Lung (tissue), 13 donors: Measurements from ENCODE around the gene MAGI2. TPM values are rescaled to one million over a fixed set of nuclear protein-coding genes. Genes with fewer than 3 reads are reported as not detected.

Experiments
- ATAC-seq: fragments of 200-7000 bp; cut with Tn5 transposase; one replicate; pipeline ENCODE4 v1.9.1; 2020; ENCODE audit warnings: moderate number of reproducible peaks; ENCODE audit not compliant: insufficient read depth, low FRiP score
- DNase-seq, 3 donors: peaks; one replicate each; pipeline ENCODE4 v3.0.0-alpha.2; 2013 to 2017
- H3K27ac ChIP-seq, 2 donors: one replicate each; pipeline ENCODE4 v1.5.1; 2013; ENCODE audit warnings: mild to moderate bottlenecking in 2 of 2, moderate library complexity in 2 of 2, control low read depth in 1 of 2, inconsistent platforms in 1 of 2, low read depth in 1 of 2, low read length in 1 of 2
- H3K27me3 ChIP-seq, 3 donors: one replicate each; pipeline ENCODE4 v1.5.1; 2013; ENCODE audit warnings: low read length in 2 of 3; ENCODE audit not compliant: control insufficient read depth in 3 of 3, insufficient read depth in 3 of 3
- H3K36me3 ChIP-seq, 4 donors: one replicate each; pipeline ENCODE4 v1.5.1; 2013; ENCODE audit warnings: low read length in 4 of 4, mild to moderate bottlenecking in 1 of 4, moderate library complexity in 1 of 4; ENCODE audit not compliant: control insufficient read depth in 4 of 4, insufficient read depth in 4 of 4
- H3K4me1 ChIP-seq, 5 donors: one replicate each; pipeline ENCODE4 v1.5.1; 2013; ENCODE audit warnings: low read length in 5 of 5, mild to moderate bottlenecking in 2 of 5, moderate library complexity in 1 of 5; ENCODE audit not compliant: control insufficient read depth in 5 of 5, insufficient read depth in 5 of 5
- H3K4me3 ChIP-seq: one replicate; pipeline ENCODE4 v1.5.1; 2013; ENCODE audit warnings: mild to moderate bottlenecking, control low read depth, moderate library complexity
- H3K9ac ChIP-seq, 2 donors: one replicate each; pipeline ENCODE4 v1.5.1; 2013; ENCODE audit warnings: low read length in 2 of 2, control low read depth in 1 of 2; ENCODE audit not compliant: insufficient read depth in 1 of 2
- H3K9me3 ChIP-seq, 4 donors: one replicate each; pipeline ENCODE4 v1.5.1; 2013; ENCODE audit warnings: low read length in 3 of 4, mild to moderate bottlenecking in 1 of 4, moderate library complexity in 1 of 4; ENCODE audit not compliant: control insufficient read depth in 4 of 4, insufficient read depth in 3 of 4
- polyA plus RNA-seq, 2 donors: library from polyadenylated mRNA; stranded (reverse); fragments of 200-250 nt; gene quantifications; one replicate each; pipeline ENCODE4 v1.2.1, GENCODE V29; 2013
- small RNA-seq: library from RNA; depleted of rRNA; stranded (forward); fragments of <200 nt; gene quantifications from one replicate; pipeline ENCODE3, GENCODE V24; 2014; ENCODE audit warnings: low replicate concordance
- total RNA-seq, 2 donors: library from RNA; depleted of rRNA in 1 of 2; stranded (reverse); fragments of >200 nt in 1 of 2; gene quantifications; one replicate each; pipeline ENCODE4 v1.2.1, GENCODE V29; 2014 to 2021
- TF ChIP-seq, protein P1 (sequence below): IDR thresholded peaks from 2 replicates; pipeline ENCODE4 v1.5.1; 2012; ENCODE audit warnings: mild to moderate bottlenecking; ENCODE audit errors: control extremely low read depth, extremely low read depth
- donor health status: control.
- donor health status: control.
- donor health status: Bipolar disorder and iron deficiency.
- donor health status: healthy.
- donor health status: DM: yes; HTN: yes; CAD: no.

MAGI2 gene
- total and polyA plus RNA-seq, 4 donors = 0.94 to 18.0 (median 5.3) TPM

DNA sequence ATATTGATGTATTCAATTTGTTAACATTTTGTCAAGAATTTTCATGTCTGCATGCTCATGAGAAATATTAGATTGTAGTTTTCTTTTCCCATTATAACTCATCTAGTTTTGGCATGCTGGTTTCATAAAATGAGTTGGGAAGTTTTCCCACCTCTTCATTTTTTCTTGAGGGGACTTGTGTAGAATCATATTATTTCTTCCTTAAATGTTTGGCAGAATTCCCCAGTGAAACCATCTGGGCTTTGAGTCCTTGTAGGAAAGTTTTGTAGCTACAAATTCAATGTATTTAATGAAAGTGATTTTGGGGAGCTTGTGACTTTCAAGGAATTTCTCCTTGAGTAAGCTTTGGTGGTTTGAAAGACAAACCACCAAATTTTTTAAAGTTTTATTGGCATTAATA is 1481.7 kb downstream of the MAGI2 start:
- Histone ChIP-seq H3K9me3 (no peaks in the 10 kb centered on the region), H3K4me1 (no peaks in the 10 kb centered on the region), H3K27ac (no peak overlapping the region), H3K4me3 (no peak overlapping the region), H3K27me3 (no peaks in the 10 kb centered on the region), H3K36me3 (peaks cover 0 to 1% (median 0%) of the 10 kb centered on the region in 4 donors), H3K9ac (no peak overlapping the region)
- DNase-seq (no peak), ATAC-seq (no peak)
- TF ChIP-seq, protein P1, sequence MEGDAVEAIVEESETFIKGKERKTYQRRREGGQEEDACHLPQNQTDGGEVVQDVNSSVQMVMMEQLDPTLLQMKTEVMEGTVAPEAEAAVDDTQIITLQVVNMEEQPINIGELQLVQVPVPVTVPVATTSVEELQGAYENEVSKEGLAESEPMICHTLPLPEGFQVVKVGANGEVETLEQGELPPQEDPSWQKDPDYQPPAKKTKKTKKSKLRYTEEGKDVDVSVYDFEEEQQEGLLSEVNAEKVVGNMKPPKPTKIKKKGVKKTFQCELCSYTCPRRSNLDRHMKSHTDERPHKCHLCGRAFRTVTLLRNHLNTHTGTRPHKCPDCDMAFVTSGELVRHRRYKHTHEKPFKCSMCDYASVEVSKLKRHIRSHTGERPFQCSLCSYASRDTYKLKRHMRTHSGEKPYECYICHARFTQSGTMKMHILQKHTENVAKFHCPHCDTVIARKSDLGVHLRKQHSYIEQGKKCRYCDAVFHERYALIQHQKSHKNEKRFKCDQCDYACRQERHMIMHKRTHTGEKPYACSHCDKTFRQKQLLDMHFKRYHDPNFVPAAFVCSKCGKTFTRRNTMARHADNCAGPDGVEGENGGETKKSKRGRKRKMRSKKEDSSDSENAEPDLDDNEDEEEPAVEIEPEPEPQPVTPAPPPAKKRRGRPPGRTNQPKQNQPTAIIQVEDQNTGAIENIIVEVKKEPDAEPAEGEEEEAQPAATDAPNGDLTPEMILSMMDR = no peak

DNA sequence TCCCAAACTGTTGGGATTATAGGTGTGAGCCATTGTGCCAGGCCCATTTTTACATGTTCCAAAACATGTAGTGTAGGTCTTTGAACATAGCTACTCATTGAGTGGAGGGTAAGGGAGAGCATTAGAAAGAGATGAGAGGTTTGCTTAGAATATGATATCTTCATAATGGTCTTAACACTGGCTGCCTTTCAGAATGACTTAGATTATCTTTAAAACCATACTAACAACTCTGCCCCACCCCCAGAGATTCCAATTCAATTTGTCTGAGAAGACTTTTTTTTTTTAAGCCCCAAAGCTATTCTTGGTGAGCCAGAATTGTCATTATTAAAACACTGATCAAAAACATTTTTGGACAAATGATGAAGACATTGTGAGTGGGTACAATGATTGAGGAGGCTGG is 1486.0 kb downstream of the MAGI2 start:
- H3K27me3 ChIP-seq = no peaks in the 10 kb centered on the region
- no peak overlapping the region for H3K9ac ChIP-seq
- TF ChIP-seq, protein P1 = no peak
- ATAC-seq = no peak
- H3K36me3 ChIP-seq = peaks cover 0 to 1% (median 0%) of the 10 kb centered on the region in 4 donors
- H3K27ac ChIP-seq = no peak overlapping the region
- no peaks in the 10 kb centered on the region for H3K9me3 ChIP-seq
- H3K4me1 ChIP-seq = no peaks in the 10 kb centered on the region
- DNase-seq = no peak
- no peak overlapping the region for H3K4me3 ChIP-seq

Small RNA genes lying within 50 kb of the gene (small RNA-seq; reads per million reads assigned to genes)
- gene RNU6-337P (not detected), gene RNU6-530P (not detected)
